CD4-positive, alpha-beta T cell (primary cell): Measurements from ENCODE around the gene GPC6. TPM values are rescaled to one million over a fixed set of nuclear protein-coding genes. Genes with fewer than 3 reads are reported as not detected.

Source experiments
- ATAC-seq: fragments of 200-7000 bp; cut with Tn5 transposase; one replicate; pipeline ENCODE4 v1.10.0; 2022; ENCODE audit warnings: mild to moderate bottlenecking; ENCODE audit not compliant: poor library complexity
- CTCF ChIA-PET: fragments of 350-600 bp; sonication (Branson Sonifier 250); formaldehyde crosslinking; loops from one replicate; lab custom pipeline; 2021; ENCODE audit warnings: antibody characterized with exemption, inconsistent platforms; lab: Charles Lee
- POLR2A ChIA-PET: fragments of 350-600 bp; sonication (Branson Sonifier 250); formaldehyde crosslinking; loops from one replicate; lab custom pipeline; 2021; ENCODE audit warnings: antibody characterized with exemption, inconsistent platforms; lab: Charles Lee
- DNase-seq, 14 experiments: peaks; one replicate each; pipeline ENCODE4 v3.0.0-alpha.2; 2013 to 2020; ENCODE audit warnings: mixed read lengths in 2 of 14
- H3K27ac ChIP-seq, 2 donors: one replicate each; pipeline versions ENCODE4 v1.5.1 to v1.7.0; 2013; ENCODE audit warnings: low read length in 2 of 2, low read depth in 1 of 2, mild to moderate bottlenecking in 1 of 2
- H3K27me3 ChIP-seq, 2 experiments: 1 replicate in 1 of 2; 2 replicates in 1 of 2; pipeline versions ENCODE4 v1.6.1 to v1.7.0; 2013; ENCODE audit warnings: low read length in 2 of 2, control low read depth in 1 of 2, mild to moderate bottlenecking in 1 of 2, moderate library complexity in 1 of 2; ENCODE audit not compliant: insufficient read depth in 2 of 2, control insufficient read depth in 1 of 2
- H3K36me3 ChIP-seq: one replicate; pipeline ENCODE4 v1.6.1; 2013; ENCODE audit warnings: low read length, control low read depth; ENCODE audit not compliant: insufficient read depth
- H3K4me1 ChIP-seq: one replicate; pipeline ENCODE4 v1.6.1; 2013; ENCODE audit warnings: low read length, control low read depth; ENCODE audit not compliant: insufficient read depth
- H3K4me3 ChIP-seq: one replicate; pipeline ENCODE4 v1.5.1; 2013; ENCODE audit warnings: mild to moderate bottlenecking, low read length, moderate library complexity
- H3K9me3 ChIP-seq, 2 experiments: 1 replicate in 1 of 2; 2 replicates in 1 of 2; pipeline versions ENCODE4 v1.6.1 to v1.7.0; 2013; ENCODE audit warnings: low read length in 2 of 2, mild to moderate bottlenecking in 2 of 2, control low read depth in 1 of 2, moderate library complexity in 1 of 2; ENCODE audit not compliant: control insufficient read depth in 1 of 2, insufficient read depth in 1 of 2
- H3K27ac Mint-ChIP-seq: one replicate; pipeline ENCODE4 v1.8.0; 2020; ENCODE audit warnings: mixed read lengths
- H3K27me3 Mint-ChIP-seq: one replicate; pipeline ENCODE4 v1.8.0; 2021; ENCODE audit warnings: mixed read lengths
- H3K36me3 Mint-ChIP-seq: one replicate; pipeline ENCODE4 v1.8.0; 2021; ENCODE audit warnings: low read depth, mixed read lengths
- H3K4me1 Mint-ChIP-seq: one replicate; pipeline ENCODE4 v1.8.0; 2021; ENCODE audit warnings: low read depth, mixed read lengths
- H3K4me3 Mint-ChIP-seq: one replicate; pipeline ENCODE4 v1.8.0; 2020; ENCODE audit warnings: mild to moderate bottlenecking, mixed read lengths
- H3K9me3 Mint-ChIP-seq: one replicate; pipeline ENCODE4 v1.8.0; 2020; ENCODE audit warnings: mixed read lengths
- CTCF ChIP-seq: fragments of 200-600 bp; IDR thresholded peaks from one replicate; pipeline ENCODE4 v1.8.0; 2022; ENCODE audit warnings: antibody characterized with exemption, mild to moderate bottlenecking
- intact Hi-C, 2 experiments: fragments of 100-400 bp; cut with DNase I in 1 of 2; cut with micrococcal nuclease in 1 of 2; formaldehyde crosslinking; loops; one replicate each; pipeline versions ENCODE4 v1.15.1 to v1.9.0; 2023 to 2025; cut with DNase I, micrococcal nuclease
- total RNA-seq, 174 experiments: library from RNA in 2 of 174; stranded (reverse) in 2 of 174; gene quantifications; one replicate each; pipeline ENCODE4 v1.2.3 and lab custom pipeline; 2021 to 2026

Gene GPC6
- total RNA-seq, 2 experiments from 2014 or later = not detected

DNA sequence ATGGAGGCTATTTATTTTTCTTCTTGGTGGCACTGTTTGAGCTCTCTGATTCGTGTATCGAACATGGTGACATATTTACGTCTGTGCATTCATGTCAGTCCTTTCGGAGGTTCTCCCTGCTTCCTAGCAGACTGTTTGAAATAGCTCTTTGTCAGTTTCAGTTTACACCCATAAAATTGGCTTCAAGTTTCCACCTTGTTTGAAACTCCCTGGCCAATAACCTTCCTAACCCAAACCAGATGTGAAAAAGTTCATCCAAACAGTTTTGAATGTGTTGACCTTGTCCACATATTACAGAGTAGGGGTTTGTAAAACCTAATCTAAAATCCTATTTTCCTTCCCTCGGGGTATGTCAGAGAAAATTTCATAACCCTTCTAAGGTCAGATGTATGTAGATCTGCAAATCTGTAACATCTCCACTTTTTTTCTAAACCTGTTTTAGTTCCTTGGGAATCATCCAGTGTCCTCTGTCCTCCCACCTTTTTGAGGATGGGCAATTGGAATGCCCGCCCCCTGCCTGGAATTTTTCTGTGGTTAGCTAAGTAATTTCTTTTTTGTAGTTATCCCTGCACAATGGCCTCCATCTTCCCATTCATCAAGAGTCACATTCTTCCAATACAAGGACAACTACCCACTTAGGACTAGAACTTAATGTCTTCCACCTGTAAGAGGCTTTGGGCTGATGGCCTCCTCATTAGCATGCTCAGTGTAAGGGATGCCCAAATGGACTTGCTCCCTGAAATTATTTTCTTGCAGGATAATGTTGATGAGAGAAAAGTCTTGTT is 499.8 kb downstream of the GPC6 start:
- Mint-ChIP-seq H3K4me1 (no peaks in the 10 kb centered on the region), H3K9me3 (no peaks in the 10 kb centered on the region), H3K4me3 (no peak overlapping the region), H3K27me3 (no peaks in the 10 kb centered on the region), H3K36me3 (no peaks in the 10 kb centered on the region), H3K27ac (no peak overlapping the region)
- no peaks in the 10 kb centered on the region for H3K9me3 ChIP-seq
- intact Hi-C loops = no loop called here
- H3K4me1 ChIP-seq = no peaks in the 10 kb centered on the region
- H3K36me3 ChIP-seq = no peaks in the 10 kb centered on the region
- H3K27ac ChIP-seq = no peak overlapping the region
- no peak for TF ChIP-seq CTCF
- no peaks in the 10 kb centered on the region for H3K27me3 ChIP-seq
- DNase-seq (no peak), ATAC-seq (no peak)
- POLR2A ChIA-PET = no interaction called here
- CTCF ChIA-PET = no interaction called here
- no peak overlapping the region for H3K4me3 ChIP-seq

DNA sequence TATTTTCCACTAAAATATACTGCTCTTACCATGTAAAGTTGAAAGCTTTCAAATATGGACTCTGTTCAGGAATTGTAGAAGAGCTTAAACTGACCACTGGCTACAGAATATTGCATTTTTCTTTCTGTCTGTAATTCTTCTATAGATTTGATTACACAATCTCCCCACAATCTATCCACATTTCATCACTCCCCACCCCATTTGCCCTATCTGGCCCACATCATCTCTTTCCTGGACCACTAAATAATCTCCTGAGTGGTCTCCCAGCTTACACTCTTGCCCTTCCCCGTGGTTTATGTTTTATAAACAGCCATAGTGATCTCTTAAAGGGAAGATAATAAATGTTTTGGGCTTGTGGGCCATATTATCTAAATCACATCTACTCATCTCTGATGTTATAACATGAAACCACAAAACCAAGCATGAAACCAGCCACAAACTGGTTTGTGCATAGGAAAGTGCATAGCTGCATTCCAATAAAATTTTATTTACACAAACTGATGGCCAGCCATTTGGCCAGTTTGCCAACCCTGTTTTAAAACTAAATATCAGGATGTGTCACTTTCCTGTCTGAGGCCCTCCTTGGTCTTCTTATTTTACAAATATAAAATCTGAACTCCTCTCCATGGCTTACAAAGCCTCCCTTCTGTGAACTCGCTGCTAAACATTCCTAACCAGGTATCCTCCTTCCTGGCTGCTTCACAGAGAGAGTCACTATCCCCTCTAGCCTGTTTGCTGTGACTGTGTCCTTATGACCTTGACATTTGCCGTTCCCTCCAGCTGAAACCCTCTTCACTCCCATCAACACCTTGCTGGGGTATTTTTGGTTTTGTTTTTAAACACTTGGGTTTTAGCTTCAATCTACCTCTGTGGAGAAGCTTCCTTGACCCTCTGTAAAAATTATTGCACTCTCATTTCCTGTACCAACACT is 500.9 kb downstream of the GPC6 start:
- no peaks in the 10 kb centered on the region for H3K4me1 ChIP-seq
- no peaks in the 10 kb centered on the region for H3K4me1 Mint-ChIP-seq
- no peak for TF ChIP-seq CTCF
- no peak overlapping the region for H3K4me3 ChIP-seq
- CTCF ChIA-PET = no interaction called here
- ATAC-seq = no peak
- no peaks in the 10 kb centered on the region for H3K27me3 ChIP-seq
- H3K27me3 Mint-ChIP-seq = no peaks in the 10 kb centered on the region
- H3K36me3 Mint-ChIP-seq = no peaks in the 10 kb centered on the region
- H3K36me3 ChIP-seq = no peaks in the 10 kb centered on the region
- no peak overlapping the region for H3K27ac Mint-ChIP-seq
- H3K9me3 Mint-ChIP-seq = no peaks in the 10 kb centered on the region
- no peak overlapping the region for H3K27ac ChIP-seq
- no peak for DNase-seq
- no peaks in the 10 kb centered on the region for H3K9me3 ChIP-seq
- POLR2A ChIA-PET = no interaction called here
- intact Hi-C loops = no loop called here
- H3K4me3 Mint-ChIP-seq = no peak overlapping the region

DNA sequence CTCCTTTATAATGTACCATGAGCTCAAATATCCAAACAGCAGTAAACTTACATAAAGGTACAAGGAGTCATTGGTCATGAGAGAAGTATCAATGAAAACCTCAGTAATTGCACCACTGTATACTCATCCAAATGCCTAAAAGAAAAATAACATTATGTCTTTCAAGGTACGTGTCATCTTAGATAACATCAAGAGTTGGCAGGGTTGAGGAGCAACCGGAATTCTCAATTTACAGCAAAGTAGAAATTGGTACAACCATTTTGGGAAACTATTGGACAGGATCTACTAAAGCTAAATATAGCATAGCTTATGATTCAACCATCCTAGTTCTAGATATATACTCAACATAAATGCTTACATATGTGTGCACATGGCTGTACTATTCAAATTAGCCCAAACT is 502.8 kb downstream of the GPC6 start:
- no peaks in the 10 kb centered on the region for H3K27me3 ChIP-seq
- Mint-ChIP-seq H3K4me3 (no peak overlapping the region), H3K4me1 (no peaks in the 10 kb centered on the region), H3K9me3 (no peaks in the 10 kb centered on the region), H3K36me3 (no peaks in the 10 kb centered on the region), H3K27me3 (no peaks in the 10 kb centered on the region), H3K27ac (no peak overlapping the region)
- H3K36me3 ChIP-seq = no peaks in the 10 kb centered on the region
- H3K9me3 ChIP-seq = no peaks in the 10 kb centered on the region
- intact Hi-C loops = no loop called here
- POLR2A ChIA-PET = no interaction called here
- ATAC-seq (no peak), DNase-seq (no peak)
- no peaks in the 10 kb centered on the region for H3K4me1 ChIP-seq
- no peak overlapping the region for H3K27ac ChIP-seq
- CTCF ChIA-PET = no interaction called here
- no peak overlapping the region for H3K4me3 ChIP-seq
- no peak for TF ChIP-seq CTCF
